H1 (cell line): Measurements from ENCODE around the gene DIAPH2. TPM values are rescaled to one million over a fixed set of nuclear protein-coding genes. Genes with fewer than 3 reads are reported as not detected.

ENCODE experiments used
- CTCF ChIA-PET: fragments of 300-600 bp; sonication (Branson Sonifier 250); formaldehyde crosslinking; loops from one replicate; lab custom pipeline; 2021; ENCODE audit not compliant: partially characterized antibody; lab: Charles Lee
- POLR2A ChIA-PET: fragments of 300-600 bp; sonication (Branson Sonifier 250); formaldehyde crosslinking; loops from one replicate; lab custom pipeline; 2021; ENCODE audit warnings: inconsistent platforms; ENCODE audit not compliant: partially characterized antibody; lab: Charles Lee
- DNase-seq, 2 experiments: peaks; one replicate each; pipeline versions ENCODE4 v3.0.0 to v3.0.0-alpha.2; 2010 to 2022; ENCODE audit warnings: low spot score in 2 of 2, low read depth in 1 of 2, mixed read lengths in 1 of 2
- FAIRE-seq: peaks from 2 replicates; lab custom pipeline; 2011; peaks lifted over from hg19 to GRCh38; lab: Jason Lieb, UNC
- H2AFZ ChIP-seq: 2 replicates; pipeline ENCODE4 v1.8.1; 2012; ENCODE audit warnings: low read length, inconsistent platforms
- H2AK5ac ChIP-seq: 2 replicates; pipeline ENCODE4 v1.6.1; 2013; ENCODE audit warnings: low read depth, low read length
- H2BK120ac ChIP-seq: replicated peaks from 2 replicates; pipeline ENCODE3; 2013; ENCODE audit warnings: low read depth, low read length, inconsistent platforms
- H2BK12ac ChIP-seq: 2 replicates; pipeline ENCODE4 v1.6.1; 2013; ENCODE audit warnings: low read depth, low read length
- H2BK15ac ChIP-seq: 2 replicates; pipeline ENCODE4 v1.6.1; 2013; ENCODE audit warnings: low read length
- H2BK20ac ChIP-seq: 2 replicates; pipeline ENCODE4 v1.6.1; 2013; ENCODE audit warnings: low read length
- H2BK5ac ChIP-seq: 2 replicates; pipeline ENCODE4 v1.6.1; 2013; ENCODE audit warnings: low read depth, low read length
- H3K14ac ChIP-seq: 2 replicates; pipeline ENCODE4 v1.6.1; 2013; ENCODE audit warnings: inconsistent platforms; ENCODE audit not compliant: insufficient read length
- H3K18ac ChIP-seq: 2 replicates; pipeline ENCODE4 v1.6.1; 2013; ENCODE audit warnings: low read length; ENCODE audit errors: extremely low read depth
- H3K23ac ChIP-seq: 2 replicates; pipeline ENCODE4 v1.6.1; 2013; ENCODE audit warnings: inconsistent platforms; ENCODE audit not compliant: insufficient read length
- H3K23me2 ChIP-seq: 2 replicates; pipeline ENCODE4 v1.6.1; 2013; ENCODE audit warnings: low read depth, low read length
- H3K27ac ChIP-seq: 2 replicates; pipeline ENCODE4 v1.6.1; 2011; ENCODE audit warnings: low read depth, low read length, inconsistent platforms
- H3K27me3 ChIP-seq, 4 experiments: replicated peaks in 1 of 4; 1 replicate in 1 of 4; 2 replicates in 3 of 4; pipeline versions ENCODE4 v1.6.1 to v1.8.1; 2011 to 2013; ENCODE audit warnings: low read length in 3 of 4, mild to moderate bottlenecking in 3 of 4, inconsistent platforms in 2 of 4, mixed read lengths in 2 of 4, moderate library complexity in 1 of 4; ENCODE audit not compliant: control insufficient read depth in 3 of 4, insufficient read depth in 3 of 4; ENCODE audit errors: extremely low read depth in 1 of 4
- H3K36me3 ChIP-seq, 4 experiments: 2 replicates each; pipeline versions ENCODE4 v1.6.1 to v1.8.1; 2011 to 2013; ENCODE audit warnings: mild to moderate bottlenecking in 4 of 4, low read length in 3 of 4, moderate library complexity in 2 of 4, control low read depth in 1 of 4, inconsistent platforms in 1 of 4; ENCODE audit not compliant: insufficient read depth in 4 of 4, control insufficient read depth in 2 of 4
- H3K4ac ChIP-seq: replicated peaks from 2 replicates; pipeline ENCODE3; 2013; ENCODE audit warnings: low read length, low read depth, mixed read lengths, inconsistent platforms; ENCODE audit not compliant: insufficient read length
- H3K4me1 ChIP-seq, 4 experiments: replicated peaks in 1 of 4; 1 replicate in 1 of 4; 2 replicates in 3 of 4; pipeline versions ENCODE4 v1.6.1 to v1.8.1; 2011 to 2013; ENCODE audit warnings: low read length in 3 of 4, inconsistent platforms in 2 of 4, mixed read lengths in 1 of 4; ENCODE audit not compliant: insufficient read depth in 4 of 4, control insufficient read depth in 3 of 4
- H3K4me2 ChIP-seq, 2 experiments: 2 replicates each; pipeline versions ENCODE4 v1.6.1 to v1.8.1; 2011 to 2013; ENCODE audit warnings: low read depth in 2 of 2, low read length in 2 of 2, control low read depth in 1 of 2, inconsistent platforms in 1 of 2, mild to moderate bottlenecking in 1 of 2; ENCODE audit not compliant: insufficient read depth in 1 of 2
- H3K4me3 ChIP-seq, 4 experiments: fragments of 200-600, 300-600 bp in 1 of 4; sonication (generic), shearing (Covaris generic), sonication (Bioruptor Twin) in 1 of 4; 2 replicates each; pipeline versions ENCODE4 v1.5.1 to v1.8.1; 2011 to 2016; ENCODE audit warnings: low read length in 4 of 4, low read depth in 3 of 4, control low read depth in 2 of 4, inconsistent platforms in 2 of 4, mild to moderate bottlenecking in 2 of 4, mixed read lengths in 1 of 4, moderate library complexity in 1 of 4; ENCODE audit not compliant: insufficient read depth in 2 of 4; ENCODE audit errors: extremely low read depth in 1 of 4
- H3K56ac ChIP-seq: replicated peaks from 2 replicates; pipeline ENCODE3; 2013; ENCODE audit warnings: low read depth, mild to moderate bottlenecking, mixed read lengths, low read length, inconsistent platforms; ENCODE audit not compliant: insufficient read length
- H3K79me1 ChIP-seq: 2 replicates; pipeline ENCODE4 v1.6.1; 2013; ENCODE audit warnings: low read depth, low read length, control low read depth
- H3K79me2 ChIP-seq, 2 experiments: 2 replicates each; pipeline versions ENCODE4 v1.6.1 to v1.8.1; 2012 to 2013; ENCODE audit warnings: low read length in 2 of 2, mild to moderate bottlenecking in 2 of 2, inconsistent platforms in 1 of 2; ENCODE audit not compliant: insufficient read depth in 2 of 2, control insufficient read depth in 1 of 2
- H3K9ac ChIP-seq, 4 experiments: replicated peaks in 1 of 4; 1 replicate in 1 of 4; 2 replicates in 3 of 4; pipeline versions ENCODE4 v1.6.1 to v1.8.1; 2011 to 2013; ENCODE audit warnings: low read depth in 3 of 4, low read length in 3 of 4, control low read depth in 2 of 4, mild to moderate bottlenecking in 2 of 4, moderate library complexity in 2 of 4, inconsistent platforms in 1 of 4; ENCODE audit errors: extremely low read depth in 1 of 4
- H3K9me3 ChIP-seq, 2 experiments: 2 replicates each; pipeline versions ENCODE4 v1.6.1 to v1.8.1; 2012 to 2013; ENCODE audit warnings: mild to moderate bottlenecking in 2 of 2, moderate library complexity in 2 of 2, control low read depth in 1 of 2, inconsistent platforms in 1 of 2, low read depth in 1 of 2, low read length in 1 of 2, mixed read lengths in 1 of 2; ENCODE audit not compliant: insufficient read depth in 2 of 2
- H4K20me1 ChIP-seq, 2 experiments: replicated peaks in 1 of 2; 2 replicates each; pipeline versions ENCODE3 to v1.8.1; 2011 to 2013; ENCODE audit warnings: inconsistent platforms in 2 of 2, low read length in 2 of 2, mild to moderate bottlenecking in 1 of 2; ENCODE audit not compliant: insufficient read depth in 2 of 2, control insufficient read depth in 1 of 2
- H4K5ac ChIP-seq: 2 replicates; pipeline ENCODE4 v1.6.1; 2013; ENCODE audit warnings: low read length, low read depth, mixed read lengths, inconsistent platforms; ENCODE audit not compliant: insufficient read length
- H4K8ac ChIP-seq: 2 replicates; pipeline ENCODE4 v1.8.0; 2013; ENCODE audit warnings: mild to moderate bottlenecking, moderate library complexity, low read length, inconsistent platforms; ENCODE audit not compliant: insufficient read depth; ENCODE audit errors: extremely low read depth
- H4K91ac ChIP-seq: replicated peaks from 2 replicates; pipeline ENCODE3; 2013; ENCODE audit warnings: low read length, mixed read lengths, inconsistent platforms; ENCODE audit not compliant: insufficient read length
- BACH1 ChIP-seq: IDR thresholded peaks from 2 replicates; pipeline ENCODE4 v1.6.1; 2012; ENCODE audit warnings: low read length, improper control_type of control experiment
- CBX5 ChIP-seq: fragments of 300-800, 300-1000 bp; sonication (generic); IDR thresholded peaks from 2 replicates; pipeline ENCODE4 v1.7.1; 2016; ENCODE audit warnings: antibody characterized with exemption, low read length, low read depth
- CBX8 ChIP-seq: fragments of 300-800, 300-1000 bp; sonication (generic); IDR thresholded peaks from 2 replicates; pipeline ENCODE4 v1.7.1; 2016; ENCODE audit warnings: low read depth, low read length, borderline replicate concordance
- CHD1 ChIP-seq: IDR thresholded peaks from 2 replicates; pipeline ENCODE4 v1.6.1; 2012; ENCODE audit warnings: low read depth, low read length, improper control_type of control experiment
- EP300 ChIP-seq, 2 experiments: IDR thresholded peaks; 1 replicate in 1 of 2; 2 replicates in 1 of 2; pipeline ENCODE4 v1.6.1; 2011 to 2012; ENCODE audit warnings: low read depth in 2 of 2, low read length in 2 of 2, mild to moderate bottlenecking in 2 of 2, borderline replicate concordance in 1 of 2, inconsistent platforms in 1 of 2, moderate library complexity in 1 of 2
- KDM1A ChIP-seq: fragments of 200-600, 300-600 bp; sonication (generic); IDR thresholded peaks from 2 replicates; pipeline ENCODE4 v1.7.1; 2016; ENCODE audit warnings: mild to moderate bottlenecking, low read length, borderline replicate concordance
- MAFK ChIP-seq: IDR thresholded peaks from 2 replicates; pipeline ENCODE4 v1.6.1; 2012; ENCODE audit warnings: low read depth, mild to moderate bottlenecking, improper control_type of control experiment, low read length
- NRF1 ChIP-seq: IDR thresholded peaks from 2 replicates; pipeline ENCODE4 v1.6.1; 2011; ENCODE audit warnings: mild to moderate bottlenecking, low read depth, low read length, improper control_type of control experiment
- SIN3A ChIP-seq, 2 experiments: IDR thresholded peaks in 1 of 2; conservative IDR thresholded peaks in 1 of 2; 2 replicates each; pipeline ENCODE4 v1.6.1; 2011 to 2012; ENCODE audit warnings: low read length in 2 of 2, improper control_type of control experiment in 1 of 2, low read depth in 1 of 2, mild to moderate bottlenecking in 1 of 2
- SP4 ChIP-seq: IDR thresholded peaks from 2 replicates; pipeline ENCODE4 v1.6.1; 2012; ENCODE audit warnings: low read length, inconsistent platforms
- TAF1 ChIP-seq: IDR thresholded peaks from 2 replicates; pipeline ENCODE4 v1.6.1; 2011; ENCODE audit warnings: mild to moderate bottlenecking, low read depth, low read length
- TAF7 ChIP-seq: optimal IDR thresholded peaks from 2 replicates; pipeline ENCODE3; 2011; ENCODE audit warnings: low read depth, mild to moderate bottlenecking, inconsistent platforms, low read length, moderate library complexity, borderline replicate concordance
- TCF12 ChIP-seq: IDR thresholded peaks from 2 replicates; pipeline ENCODE4 v1.6.1; 2011; ENCODE audit warnings: low read depth, mild to moderate bottlenecking, low read length
- WGBS, 2 experiments: shearing (Covaris generic) in 1 of 2; methylation state at CpG; one replicate each; pipeline versions ENCODE4 v1.1.6 to v1.1.7; 2013 to 2015; ENCODE audit warnings: low lambda C conversion rate in 2 of 2, mixed read lengths in 2 of 2, inconsistent platforms in 1 of 2, low coverage in 1 of 2, missing lambda C conversion rate in 1 of 2; ENCODE audit not compliant: insufficient replicate concordance in 2 of 2, insufficient coverage in 1 of 2, insufficient read length in 1 of 2; ENCODE audit errors: extremely low coverage in 1 of 2, missing lambda C conversion rate in 1 of 2; 5-methylcytosine and 5-hydroxymethylcytosine counted together
- polyA plus RNA-seq, 7 experiments: library from polyadenylated mRNA; depleted of rRNA in 3 of 7; stranded (reverse) in 5 of 7; unstranded in 2 of 7; fragments of >200 nt in 5 of 7; fragments of 200-250 nt in 2 of 7; gene quantifications; 1 replicate in 5 of 7; 2 replicates in 1 of 7; 4 replicates in 1 of 7; pipeline versions ENCODE4 v1.2.1 to v1.2.3, GENCODE V29; 2011 to 2013; ENCODE audit warnings: missing spikeins in 2 of 7, mixed read lengths in 2 of 7
- total RNA-seq: library from RNA; stranded (reverse); fragmentation: NEBNext Ultra II Directional; extraction: Animal tissue kit (Norgen Biotek cat#: 25700); gene quantifications from 2 replicates; pipeline ENCODE4 v1.2.1, GENCODE V29; 2021

DIAPH2 gene
- total and polyA plus RNA-seq, 2 of the 8 experiments (the other 6 are each of a cell fraction or from before 2014, with no cell fraction given): 4.4 to 24.3 TPM

- Histone ChIP-seq H3K18ac (no peak overlapping the region), H2BK5ac (no peak overlapping the region), H2AK5ac (no peak overlapping the region), H3K79me2 (no peaks in the 10 kb centered on the region), H4K20me1 (no peaks in the 10 kb centered on the region), H3K56ac (no peak overlapping the region), H3K27ac (no peak overlapping the region), H4K5ac (no peak overlapping the region), H3K4ac (no peak overlapping the region), H4K8ac (no peak overlapping the region), H2AFZ (no peak overlapping the region), H3K4me1 (peaks cover 0 to 11% (median 4%) of the 10 kb centered on the region in 4 experiments; a peak in 4 of 7 replicates), H3K23me2 (no peaks in the 10 kb centered on the region), H3K9ac (no peak overlapping the region), H3K27me3 (no peaks in the 10 kb centered on the region), H3K23ac (no peak overlapping the region), H3K14ac (no peak overlapping the region), H2BK15ac (no peak overlapping the region), H3K4me3 (no peak overlapping the region), H2BK20ac (no peak overlapping the region), H3K79me1 (no peaks in the 10 kb centered on the region), H3K36me3 (no peaks in the 10 kb centered on the region), H4K91ac (no peak overlapping the region), H3K4me2 (no peak overlapping the region), H2BK120ac (no peak overlapping the region), H3K9me3 (no peaks in the 10 kb centered on the region), H2BK12ac (no peak overlapping the region)
- TF ChIP-seq SIN3A (conservative IDR thresholded peaks at IDR 0.05 in 1 of 2, IDR thresholded peaks at IDR 0.05 in 1 of 2; ENCODE audit: low read depth in 1 of 2, low read length in 2 of 2) (no peak), CBX5 (no peak), EP300 (IDR thresholded peaks at IDR 0.05; ENCODE audit: borderline replicate concordance in 1 of 2, low read depth in 2 of 2, low read length in 2 of 2) (no peak), NRF1 (no peak), TAF1 (no peak), TAF7 (no peak), CBX8 (no peak), MAFK (no peak), BACH1 (no peak), CHD1 (no peak), SP4 (no peak), KDM1A (no peak), TCF12 (no peak)
- 0% methylated on average over 1 of the region's 1 CpG; no CpG with 5 or more reads in 1 of the 2 experiments for WGBS, 2 experiments
- DNase-seq (no peak), FAIRE-seq (no peak)
- ChIA-PET CTCF (no interaction called here), POLR2A (no interaction called here)
Measured at GRCh38 chrX:96838537-96838936, 153.9 kb downstream of the DIAPH2 start.
